HepG2 (cell line): Measurements from ENCODE around the gene MSMO1. TPM values are rescaled to one million over a fixed set of nuclear protein-coding genes. Genes with fewer than 3 reads are reported as not detected.

Source experiments
- ATF7 ChIP-seq, 2 experiments: fragments of 450-650 bp in 1 of 2; sonication (generic) in 1 of 2; formaldehyde crosslinking in 1 of 2; IDR thresholded peaks; 2 replicates each; pipeline versions ENCODE4 v1.4.0 to v1.6.1; 2016 to 2020; ENCODE audit warnings: antibody characterized with exemption in 1 of 2, mild to moderate bottlenecking in 1 of 2, missing genetic modification reagents in 1 of 2
- CHCHD3 ChIP-seq: sonication (generic); formaldehyde crosslinking; IDR thresholded peaks from 2 replicates; pipeline ENCODE4 v1.8.0; 2022; ENCODE audit warnings: mild to moderate bottlenecking, missing genetic modification reagents, moderate library complexity
- CHD2 ChIP-seq: IDR thresholded peaks from 2 replicates; pipeline ENCODE4 v1.6.1; 2011; ENCODE audit warnings: low read depth, low read length, improper control_type of control experiment
- HOXA3 ChIP-seq: sonication (generic); formaldehyde crosslinking; IDR thresholded peaks from 2 replicates; pipeline ENCODE4 v1.5.0; 2020; ENCODE audit warnings: missing genetic modification reagents
- ISX ChIP-seq: sonication (generic); formaldehyde crosslinking; conservative IDR thresholded peaks from 2 replicates; pipeline ENCODE4 v1.5.0; 2020; ENCODE audit warnings: missing genetic modification reagents
- PCBP1 ChIP-seq: fragments of 200-400 bp; formaldehyde crosslinking; IDR thresholded peaks from 2 replicates; pipeline ENCODE4 v1.6.1; 2017; ENCODE audit warnings: mild to moderate bottlenecking, low read depth, low read length, borderline replicate concordance
- REPIN1 ChIP-seq: sonication (generic); formaldehyde crosslinking; IDR thresholded peaks from 2 replicates; pipeline ENCODE4 v1.8.0; 2022; ENCODE audit warnings: missing genetic modification reagents, low read depth, mild to moderate bottlenecking, borderline replicate concordance
- SAP130 ChIP-seq: IDR thresholded peaks from 2 replicates; pipeline ENCODE4 v1.6.1; 2016; ENCODE audit warnings: low read depth
- SNAPC2 ChIP-seq: sonication (generic); formaldehyde crosslinking; IDR thresholded peaks from 2 replicates; pipeline ENCODE4 v1.8.1; 2022; ENCODE audit warnings: mild to moderate bottlenecking, missing genetic modification reagents
- TBP ChIP-seq: sonication (generic); formaldehyde crosslinking; IDR thresholded peaks from 2 replicates; pipeline ENCODE4 v1.5.0; 2020; ENCODE audit warnings: missing genetic modification reagents
- THAP7 ChIP-seq: sonication (generic); formaldehyde crosslinking; IDR thresholded peaks from 2 replicates; pipeline ENCODE4 v1.8.1; 2023; ENCODE audit warnings: mild to moderate bottlenecking, missing genetic modification reagents
- THAP9 ChIP-seq: sonication (generic); formaldehyde crosslinking; IDR thresholded peaks from 2 replicates; pipeline ENCODE4; 2020; ENCODE audit warnings: missing genetic modification reagents, mild to moderate bottlenecking, borderline replicate concordance
- TOPORS ChIP-seq: sonication (generic); formaldehyde crosslinking; IDR thresholded peaks from 2 replicates; pipeline ENCODE4 v1.8.0; 2023; ENCODE audit warnings: mild to moderate bottlenecking, missing genetic modification reagents
- ZFP36 ChIP-seq: fragments of 150-350 bp; IDR thresholded peaks from 2 replicates; pipeline ENCODE4 v1.6.1; 2018; ENCODE audit warnings: borderline replicate concordance, low read length, low read depth; ENCODE audit not compliant: partially characterized antibody
- ZNF143 ChIP-seq: sonication (generic); formaldehyde crosslinking; IDR thresholded peaks from 2 replicates; pipeline ENCODE4 v1.4.0; 2020; ENCODE audit warnings: missing genetic modification reagents
- ZNF331 ChIP-seq: sonication (generic); formaldehyde crosslinking; IDR thresholded peaks from 2 replicates; pipeline ENCODE4 v1.4.0; 2020; ENCODE audit warnings: missing genetic modification reagents
- ZNF574 ChIP-seq: sonication (generic); formaldehyde crosslinking; IDR thresholded peaks from 2 replicates; pipeline ENCODE4 v1.4.0; 2020; ENCODE audit warnings: missing genetic modification reagents
- ZNF709 ChIP-seq: sonication (generic); formaldehyde crosslinking; IDR thresholded peaks from 2 replicates; pipeline ENCODE4 v1.5.0; 2020; ENCODE audit warnings: mild to moderate bottlenecking, missing genetic modification reagents
- polyA plus RNA-seq, 8 experiments: library from polyadenylated mRNA; depleted of rRNA in 3 of 8; stranded (reverse) in 7 of 8; unstranded in 1 of 8; fragments of >200 nt; fragmentation: Illumina TruSeq in 4 of 8; extraction: Trizol in 4 of 8; gene quantifications; 2 replicates each; pipeline versions ENCODE4 v1.2.1 to v1.2.3, GENCODE V29; 2011 to 2016; ENCODE audit warnings: low read depth in 4 of 8, missing spikeins in 1 of 8, mixed read lengths in 1 of 8; ENCODE audit not compliant: insufficient read depth in 1 of 8
- total RNA-seq, 5 experiments: library from RNA; depleted of rRNA; stranded (reverse); fragments of >200 nt; fragmentation: Illumina TruSeq; extraction: Trizol; gene quantifications; 2 replicates each; pipeline ENCODE4 v1.2.3, GENCODE V29; 2016; ENCODE audit warnings: low read depth in 1 of 5
- TF ChIP-seq, protein P1 (sequence below): sonication (generic); formaldehyde crosslinking; conservative IDR thresholded peaks from 2 replicates; pipeline ENCODE4 v1.4.0; 2020; ENCODE audit warnings: missing genetic modification reagents

Gene MSMO1
- total and polyA plus RNA-seq, 2 of the 13 experiments (the other 11 are each of a cell fraction or from before 2014, with no cell fraction given): 98.1 to 216 TPM

DNA sequence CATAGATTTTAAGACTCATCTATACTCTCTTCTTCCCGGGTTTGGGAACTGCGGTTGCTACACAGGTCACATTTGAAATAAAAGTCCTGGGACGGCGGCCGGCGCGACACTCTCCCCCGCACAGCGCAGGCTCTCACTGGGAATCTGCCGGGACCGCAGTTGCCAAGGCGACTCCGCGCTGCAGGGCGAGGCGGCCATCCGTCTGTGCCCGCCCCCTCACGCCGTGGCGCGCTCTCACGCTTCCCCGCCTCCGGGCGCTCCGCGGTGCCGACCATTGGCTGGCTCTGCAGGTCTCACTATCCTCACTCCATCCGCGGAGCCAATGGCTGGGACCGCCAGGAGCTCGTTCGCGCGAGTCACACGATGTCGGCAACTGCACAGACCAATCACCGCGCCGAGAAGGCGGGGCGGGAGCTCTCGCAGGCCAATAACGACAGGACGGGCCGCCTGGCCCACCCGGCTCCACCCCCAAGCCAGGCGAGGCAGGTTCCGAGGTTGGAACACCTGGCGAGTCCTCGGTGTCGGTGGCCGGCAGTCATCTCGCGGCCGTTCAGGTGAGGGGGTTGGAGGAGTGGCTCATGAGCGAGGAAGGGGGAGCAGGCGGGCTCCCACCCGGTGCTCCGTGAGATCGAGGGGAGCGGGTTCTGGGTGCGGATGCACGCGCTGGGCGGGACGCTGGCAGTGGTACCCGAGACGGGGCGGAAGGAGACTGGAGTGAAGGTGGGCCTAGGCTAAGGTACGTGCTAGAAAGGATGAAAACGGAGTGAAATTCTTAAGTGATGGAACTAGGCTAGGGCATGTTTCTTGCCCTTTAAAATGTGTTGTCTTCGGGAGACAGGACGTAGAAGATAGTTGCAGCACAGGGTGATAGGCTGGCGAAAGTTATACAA is at the start of gene MSMO1 (continued):
- TF ChIP-seq, protein P1, sequence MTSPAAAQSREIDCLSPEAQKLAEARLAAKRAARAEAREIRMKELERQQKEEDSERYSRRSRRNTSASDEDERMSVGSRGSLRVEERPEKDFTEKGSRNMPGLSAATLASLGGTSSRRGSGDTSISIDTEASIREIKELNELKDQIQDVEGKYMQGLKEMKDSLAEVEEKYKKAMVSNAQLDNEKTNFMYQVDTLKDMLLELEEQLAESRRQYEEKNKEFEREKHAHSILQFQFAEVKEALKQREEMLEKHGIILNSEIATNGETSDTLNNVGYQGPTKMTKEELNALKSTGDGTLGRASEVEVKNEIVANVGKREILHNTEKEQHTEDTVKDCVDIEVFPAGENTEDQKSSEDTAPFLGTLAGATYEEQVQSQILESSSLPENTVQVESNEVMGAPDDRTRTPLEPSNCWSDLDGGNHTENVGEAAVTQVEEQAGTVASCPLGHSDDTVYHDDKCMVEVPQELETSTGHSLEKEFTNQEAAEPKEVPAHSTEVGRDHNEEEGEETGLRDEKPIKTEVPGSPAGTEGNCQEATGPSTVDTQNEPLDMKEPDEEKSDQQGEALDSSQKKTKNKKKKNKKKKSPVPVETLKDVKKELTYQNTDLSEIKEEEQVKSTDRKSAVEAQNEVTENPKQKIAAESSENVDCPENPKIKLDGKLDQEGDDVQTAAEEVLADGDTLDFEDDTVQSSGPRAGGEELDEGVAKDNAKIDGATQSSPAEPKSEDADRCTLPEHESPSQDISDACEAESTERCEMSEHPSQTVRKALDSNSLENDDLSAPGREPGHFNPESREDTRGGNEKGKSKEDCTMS (CRISPR knock-in tag): peak; percentile 78; the same call in 1 of the 2 replicates
- peak; percentile 82; the same call in 1 of the 2 replicates for TF ChIP-seq ZNF709
- TF ChIP-seq REPIN1 (CRISPR knock-in tag): peak; percentile 41; the same call in 1 of the 2 replicates
- peak; percentile 98 for TF ChIP-seq TOPORS
- peak; percentile 90 for TF ChIP-seq SAP130 (CRISPR knock-in tag)
- peak; percentile 51; the same call in 1 of the 2 replicates for TF ChIP-seq ZNF331 (CRISPR knock-in tag)
- peak; percentile 68 for TF ChIP-seq HOXA3 (CRISPR knock-in tag)
- no peak for TF ChIP-seq ZNF143 (CRISPR knock-in tag)
- TF ChIP-seq THAP9 (CRISPR knock-in tag): peak; percentile 83
- 0 out of 2 replicates have a peak, but pooled peaks have one; percentile 38 for TF ChIP-seq SNAPC2 (CRISPR knock-in tag)
- TF ChIP-seq PCBP1: no peak
- TF ChIP-seq ZFP36: no peak
- TF ChIP-seq CHD2: peak; percentile 76
- TF ChIP-seq THAP7 (CRISPR knock-in tag): peak; percentile 79; the same call in 1 of the 2 replicates
- peak; percentile 59 for TF ChIP-seq ZNF574
- TF ChIP-seq TBP (CRISPR knock-in tag): no peak
- TF ChIP-seq ISX (CRISPR knock-in tag): no peak
- TF ChIP-seq CHCHD3 (CRISPR knock-in tag): no peak
- TF ChIP-seq ATF7 (IDR thresholded peaks at IDR 0.05): no peak
- no peak for TF ChIP-seq ATF7 (CRISPR knock-in tag; IDR thresholded peaks at IDR 0.05)
